GM08714 (cell line): Measurements from ENCODE around the gene HDAC9.
"Not testable (repeated sequence)": the region's sequence is repeated elsewhere in the genome, so short reads cannot be mapped to it uniquely, and the experiment has no call there.

Source experiments
- H3K4me3 ChIP-seq: fragments of 200-500 bp; sonication (Bioruptor generic); 2 replicates; pipeline ENCODE4 v1.5.1; 2014; ENCODE audit warnings: mild to moderate bottlenecking, low read length, inconsistent platforms
- ZNF274 ChIP-seq: IDR thresholded peaks from 2 replicates; pipeline ENCODE4 v1.6.1; 2012; ENCODE audit warnings: mild to moderate bottlenecking, low read depth, low read length

Gene HDAC9

DNA sequence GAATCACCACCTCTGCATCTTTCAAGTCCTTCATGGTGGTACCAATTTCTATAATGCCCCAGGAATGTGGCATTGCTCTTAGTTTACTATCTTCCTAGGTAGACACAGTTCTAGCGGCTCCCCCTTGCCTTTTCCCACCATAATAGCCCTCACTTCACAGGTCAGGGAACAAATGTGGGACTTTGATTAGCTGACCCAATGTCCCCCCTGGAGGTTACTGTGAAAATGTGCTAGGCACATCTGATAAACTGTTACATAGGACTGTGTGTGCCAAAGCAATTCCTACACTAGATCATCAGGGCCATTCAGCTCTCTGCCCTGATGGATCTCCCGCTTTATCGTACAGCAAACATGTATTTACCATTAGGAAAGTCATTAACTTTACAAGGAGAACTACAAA, 527.9 kb downstream of the HDAC9 start:
- TF ChIP-seq ZNF274: no peak
- no peak overlapping the region for H3K4me3 ChIP-seq

DNA sequence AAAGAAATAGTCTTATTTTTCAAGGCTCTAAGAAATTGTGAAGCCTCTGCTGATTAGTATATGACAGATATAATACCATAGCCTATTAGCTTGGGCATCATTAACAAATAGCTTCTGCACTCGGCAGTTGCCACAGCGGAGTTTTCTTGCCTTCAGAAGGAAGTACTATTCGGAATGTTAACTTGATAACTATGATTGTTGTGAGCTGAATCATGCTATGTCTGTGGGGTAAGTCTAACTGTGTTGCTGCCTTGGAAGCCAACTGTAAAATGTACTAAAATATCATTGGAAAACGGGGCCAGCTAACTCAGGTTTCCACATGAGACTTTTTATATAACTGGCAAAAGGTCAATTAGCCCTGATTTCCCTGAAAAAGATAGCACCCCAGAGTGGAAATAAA, 528.7 kb downstream of the HDAC9 start:
- no peak for TF ChIP-seq ZNF274
- no peak overlapping the region for H3K4me3 ChIP-seq

DNA sequence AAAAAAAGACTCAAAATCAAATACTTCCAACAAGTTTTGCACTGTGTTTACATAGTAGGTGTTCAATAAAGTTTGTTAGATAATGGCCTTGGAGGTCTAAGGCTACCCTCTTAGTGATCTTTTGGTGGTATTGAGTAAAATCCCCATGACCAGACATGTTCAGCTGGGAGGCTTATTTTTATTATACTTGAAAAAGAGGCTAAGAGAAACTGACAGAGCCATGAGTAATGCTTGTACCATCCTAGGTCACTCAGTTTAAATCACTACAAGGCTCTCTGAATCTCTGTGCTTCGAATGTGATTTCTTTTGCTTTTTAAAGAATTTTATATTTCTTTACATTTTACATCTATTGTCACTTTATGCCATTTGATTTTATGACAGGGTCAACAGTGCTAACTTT, 531.3 kb downstream of the HDAC9 start:
- H3K4me3 ChIP-seq: no peak overlapping the region
- no peak for TF ChIP-seq ZNF274

DNA sequence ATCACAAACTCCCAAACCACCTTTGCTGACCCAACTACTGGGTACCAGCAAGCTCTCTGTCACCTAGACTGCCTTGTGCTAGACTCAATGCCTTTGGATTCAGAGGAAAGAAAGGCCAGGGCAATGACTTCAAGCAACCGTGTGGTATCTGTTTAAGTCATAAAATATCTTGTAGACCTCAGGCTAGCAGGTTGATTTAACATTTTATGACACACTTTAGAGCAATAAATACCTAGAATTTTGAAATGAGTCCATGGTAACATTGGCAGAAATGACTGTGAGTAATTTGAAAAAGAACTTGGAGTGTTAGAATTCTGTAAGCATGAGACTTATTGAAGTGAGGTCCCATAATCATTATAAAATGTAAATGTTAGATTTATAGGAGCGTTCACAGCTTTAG, 534.7 kb downstream of the HDAC9 start:
- TF ChIP-seq ZNF274: no peak
- H3K4me3 ChIP-seq: no peak overlapping the region

DNA sequence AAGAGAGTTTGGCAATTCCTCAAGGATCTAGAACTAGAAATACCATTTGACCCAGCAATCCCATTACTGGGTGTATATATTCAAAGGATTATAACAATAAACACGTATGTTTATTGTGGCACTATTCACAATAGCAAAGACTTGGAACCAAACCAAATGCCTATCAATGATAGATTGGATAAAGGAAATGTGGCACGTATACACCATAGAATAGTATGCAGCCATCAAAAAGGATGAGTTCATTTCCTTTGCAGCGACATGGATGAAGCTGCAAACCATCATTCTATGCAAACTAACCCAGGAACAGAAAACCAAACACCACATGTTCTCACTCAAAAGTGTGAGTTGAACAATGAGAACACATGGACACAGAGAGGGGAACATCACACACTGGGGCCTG, 537.4 kb downstream of the HDAC9 start:
- not testable (repeated sequence) for H3K4me3 ChIP-seq

DNA sequence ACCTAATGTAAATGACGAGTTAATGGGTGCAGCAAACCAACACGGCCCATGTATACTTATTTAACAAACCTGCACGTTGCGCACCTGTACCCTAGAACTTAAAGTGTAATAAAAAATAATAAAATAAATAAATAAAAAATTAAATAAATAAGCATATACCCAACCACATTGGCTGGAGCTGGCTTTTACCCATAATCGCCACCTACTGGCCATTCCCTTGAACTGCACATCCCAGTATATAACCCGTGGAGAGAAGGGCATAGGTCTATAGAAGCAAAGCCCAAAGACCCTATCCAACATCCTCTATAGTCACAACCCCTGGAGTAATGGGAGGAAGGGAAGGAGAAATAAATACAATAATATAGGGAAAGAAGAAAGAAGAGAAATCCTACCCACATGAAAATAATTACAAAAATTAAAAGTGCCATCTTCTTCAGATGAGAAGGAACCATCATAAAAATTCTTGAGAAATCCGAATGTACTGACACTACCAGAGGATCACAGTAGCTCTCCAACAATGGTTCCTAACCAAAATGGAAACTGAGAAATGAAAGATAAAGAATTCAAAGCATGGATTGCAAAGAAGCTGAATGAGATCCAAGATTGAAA, 556.3 kb downstream of the HDAC9 start:
- TF ChIP-seq ZNF274: no peak

More for the DNA sequence above, 556.3 kb downstream of the HDAC9 start:
- no peak overlapping the region for H3K4me3 ChIP-seq
